ENCODE results near the gene SNRNP40. TPM values are rescaled to one million over a fixed set of nuclear protein-coding genes. Genes with fewer than 3 reads are reported as not detected.
"Not testable (repeated sequence)": the region's sequence is repeated elsewhere in the genome, so short reads cannot be mapped to it uniquely, and the experiment has no call there.

SNRNP40 gene
- total and polyA plus RNA-seq, 12 donors: 12.0 to 58.7 (median 38.7) TPM

- intact Hi-C loops (cut with DNase I): no loop called here
- TF ChIP-seq CTCF (IDR thresholded peaks at IDR 0.05) (no peak), POLR2A (IDR thresholded peaks at IDR 0.05) (no peak)
- H3K36me3 ChIP-seq (replicated peaks in 1 of 2): peaks cover 0 to 77% of the 10 kb centered on the region in 2 donors
- 67 to 76% (median 74%) methylated on average over 4 of the region's 4 CpGs for WGBS, 4 donors
- H3K27ac ChIP-seq: peak overlapping the region in 1 of 5 donors; percentile 4
- H3K4me1 ChIP-seq (replicated peaks in 1 of 2): no peaks in the 10 kb centered on the region
- DNase-seq: no peak
- H3K27me3 ChIP-seq: no peaks in the 10 kb centered on the region
- H3K9me3 ChIP-seq (replicated peaks in 1 of 3): no peaks in the 10 kb centered on the region
- H3K4me3 ChIP-seq: no peak overlapping the region
These were observed 7.6 kb downstream of the SNRNP40 start for GRCh38 chr1:31289021-31289420.

DNA sequence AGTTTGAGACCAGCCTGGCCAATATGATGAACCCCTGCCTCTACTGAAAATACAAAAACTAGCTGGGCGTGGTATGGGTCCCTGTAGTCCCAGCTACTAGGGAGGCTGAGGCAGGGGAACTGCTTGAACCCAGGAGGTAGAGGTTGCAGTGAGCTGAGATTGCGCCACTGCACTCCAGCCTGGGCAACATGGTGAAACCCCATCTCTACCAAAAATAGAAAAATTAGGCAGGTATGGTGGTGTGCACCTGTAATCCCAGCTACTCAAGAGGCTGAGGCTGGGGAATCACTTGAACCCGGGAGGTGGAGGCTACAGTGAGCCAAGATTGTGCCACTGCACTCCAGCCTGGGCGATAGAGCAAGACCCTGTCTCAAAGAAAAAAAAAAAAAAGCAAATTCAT is 8.8 kb downstream of the SNRNP40 start:
- H3K9me3 ChIP-seq (replicated peaks in 1 of 3); H3K27me3 ChIP-seq; DNase-seq; intact Hi-C loops (cut with DNase I); H3K27ac ChIP-seq; H3K4me3 ChIP-seq; H3K4me1 ChIP-seq (replicated peaks in 1 of 2): not testable (repeated sequence)
- 96 to 100% (median 98%) methylated on average over 4 of the region's 4 CpGs for WGBS, 4 donors
- H3K36me3 ChIP-seq (replicated peaks in 1 of 2): peaks cover 0 to 65% of the 10 kb centered on the region in 2 donors

DNA sequence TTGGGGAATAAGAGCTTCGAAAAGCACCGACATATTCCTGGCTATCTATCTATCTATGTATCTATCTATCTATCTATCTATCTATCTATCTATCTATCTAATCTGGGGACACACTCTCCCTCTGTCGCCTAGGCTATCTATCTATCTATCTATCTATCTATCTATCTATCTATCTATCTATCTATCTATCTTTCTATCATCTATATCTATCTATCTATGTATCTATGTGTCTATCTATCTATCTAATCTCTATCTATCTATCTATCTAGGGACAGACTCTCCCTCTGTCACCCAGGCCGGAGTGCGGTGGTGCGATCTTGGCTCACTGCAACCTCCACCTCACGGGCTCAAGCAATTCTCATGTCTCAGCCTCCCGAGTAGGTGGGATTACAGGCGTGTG is 14.2 kb downstream of the SNRNP40 start:
- peaks cover 0 to 53% of the 10 kb centered on the region in 2 donors for H3K36me3 ChIP-seq (replicated peaks in 1 of 2)
- DNase-seq: not testable (repeated sequence)

GRCh38 chr1:31273619-31274018 is 23.0 kb downstream of the SNRNP40 start:
- Histone ChIP-seq H3K27me3 (no peaks in the 10 kb centered on the region), H3K4me3 (no peak overlapping the region), H3K27ac (no peak overlapping the region), H3K4me1 (replicated peaks in 1 of 2) (peaks cover 0 to 5% of the 10 kb centered on the region in 2 donors), H3K36me3 (replicated peaks in 1 of 2) (peaks cover 0 to 48% of the 10 kb centered on the region in 2 donors), H3K9me3 (replicated peaks in 1 of 3) (no peaks in the 10 kb centered on the region)
- DNase-seq: no peak
- 81 to 89% (median 84%) methylated on average over 2 of the region's 2 CpGs for WGBS, 4 donors
- TF ChIP-seq CTCF (IDR thresholded peaks at IDR 0.05) (no peak), POLR2A (IDR thresholded peaks at IDR 0.05) (no peak)
- intact Hi-C loops (cut with DNase I): no loop called here

More for the DNA sequence above, 14.2 kb downstream of the SNRNP40 start:
- H3K4me1 ChIP-seq (replicated peaks in 1 of 2); H3K27ac ChIP-seq; H3K9me3 ChIP-seq (replicated peaks in 1 of 3); H3K4me3 ChIP-seq; intact Hi-C loops (cut with DNase I); H3K27me3 ChIP-seq: not testable (repeated sequence)
- WGBS, 4 donors: 91 to 95% (median 93%) methylated on average over 9 of the region's 9 CpGs

- TF ChIP-seq CTCF (IDR thresholded peaks at IDR 0.05): no peak
- no peak for TF ChIP-seq POLR2A (IDR thresholded peaks at IDR 0.05)
- Histone ChIP-seq H3K27me3 (no peaks in the 10 kb centered on the region), H3K27ac (no peak overlapping the region), H3K4me3 (no peak overlapping the region), H3K9me3 (replicated peaks in 1 of 3) (no peaks in the 10 kb centered on the region), H3K36me3 (replicated peaks in 1 of 2) (peaks cover 0 to 46% of the 10 kb centered on the region in 2 donors), H3K4me1 (replicated peaks in 1 of 2) (peaks cover 0 to 5% of the 10 kb centered on the region in 2 donors)
- DNase-seq: no peak
- intact Hi-C loops (cut with DNase I): no loop called here
- 62 to 83% (median 72%) methylated on average over 3 of the region's 3 CpGs for WGBS, 4 donors
These were observed 24.2 kb downstream of the SNRNP40 start for GRCh38 chr1:31272369-31272768.
